H1 (cell line): ENCODE data around the gene SLC1A2. TPM values are rescaled to one million over a fixed set of nuclear protein-coding genes. Genes with fewer than 3 reads are reported as not detected.

ENCODE experiments used
- CTCF ChIA-PET: fragments of 300-600 bp; sonication (Branson Sonifier 250); formaldehyde crosslinking; loops from one replicate; lab custom pipeline; 2021; ENCODE audit not compliant: partially characterized antibody; lab: Charles Lee
- POLR2A ChIA-PET: fragments of 300-600 bp; sonication (Branson Sonifier 250); formaldehyde crosslinking; loops from one replicate; lab custom pipeline; 2021; ENCODE audit warnings: inconsistent platforms; ENCODE audit not compliant: partially characterized antibody; lab: Charles Lee
- DNase-seq, 2 experiments: peaks; one replicate each; pipeline versions ENCODE4 v3.0.0 to v3.0.0-alpha.2; 2010 to 2022; ENCODE audit warnings: low spot score in 2 of 2, low read depth in 1 of 2, mixed read lengths in 1 of 2
- FAIRE-seq: peaks from 2 replicates; lab custom pipeline; 2011; peaks lifted over from hg19 to GRCh38; lab: Jason Lieb, UNC
- H2AFZ ChIP-seq: 2 replicates; pipeline ENCODE4 v1.8.1; 2012; ENCODE audit warnings: low read length, inconsistent platforms
- H2AK5ac ChIP-seq: 2 replicates; pipeline ENCODE4 v1.6.1; 2013; ENCODE audit warnings: low read depth, low read length
- H2BK120ac ChIP-seq: replicated peaks from 2 replicates; pipeline ENCODE3; 2013; ENCODE audit warnings: low read depth, low read length, inconsistent platforms
- H2BK12ac ChIP-seq: 2 replicates; pipeline ENCODE4 v1.6.1; 2013; ENCODE audit warnings: low read depth, low read length
- H2BK15ac ChIP-seq: 2 replicates; pipeline ENCODE4 v1.6.1; 2013; ENCODE audit warnings: low read length
- H2BK20ac ChIP-seq: 2 replicates; pipeline ENCODE4 v1.6.1; 2013; ENCODE audit warnings: low read length
- H2BK5ac ChIP-seq: 2 replicates; pipeline ENCODE4 v1.6.1; 2013; ENCODE audit warnings: low read depth, low read length
- H3K14ac ChIP-seq: 2 replicates; pipeline ENCODE4 v1.6.1; 2013; ENCODE audit warnings: inconsistent platforms; ENCODE audit not compliant: insufficient read length
- H3K18ac ChIP-seq: 2 replicates; pipeline ENCODE4 v1.6.1; 2013; ENCODE audit warnings: low read length; ENCODE audit errors: extremely low read depth
- H3K23ac ChIP-seq: 2 replicates; pipeline ENCODE4 v1.6.1; 2013; ENCODE audit warnings: inconsistent platforms; ENCODE audit not compliant: insufficient read length
- H3K23me2 ChIP-seq: 2 replicates; pipeline ENCODE4 v1.6.1; 2013; ENCODE audit warnings: low read depth, low read length
- H3K27ac ChIP-seq: 2 replicates; pipeline ENCODE4 v1.6.1; 2011; ENCODE audit warnings: low read depth, low read length, inconsistent platforms
- H3K27me3 ChIP-seq, 4 experiments: replicated peaks in 1 of 4; 1 replicate in 1 of 4; 2 replicates in 3 of 4; pipeline versions ENCODE4 v1.6.1 to v1.8.1; 2011 to 2013; ENCODE audit warnings: low read length in 3 of 4, mild to moderate bottlenecking in 3 of 4, inconsistent platforms in 2 of 4, mixed read lengths in 2 of 4, moderate library complexity in 1 of 4; ENCODE audit not compliant: control insufficient read depth in 3 of 4, insufficient read depth in 3 of 4; ENCODE audit errors: extremely low read depth in 1 of 4
- H3K36me3 ChIP-seq, 4 experiments: 2 replicates each; pipeline versions ENCODE4 v1.6.1 to v1.8.1; 2011 to 2013; ENCODE audit warnings: mild to moderate bottlenecking in 4 of 4, low read length in 3 of 4, moderate library complexity in 2 of 4, control low read depth in 1 of 4, inconsistent platforms in 1 of 4; ENCODE audit not compliant: insufficient read depth in 4 of 4, control insufficient read depth in 2 of 4
- H3K4ac ChIP-seq: replicated peaks from 2 replicates; pipeline ENCODE3; 2013; ENCODE audit warnings: low read length, low read depth, mixed read lengths, inconsistent platforms; ENCODE audit not compliant: insufficient read length
- H3K4me1 ChIP-seq, 4 experiments: replicated peaks in 1 of 4; 1 replicate in 1 of 4; 2 replicates in 3 of 4; pipeline versions ENCODE4 v1.6.1 to v1.8.1; 2011 to 2013; ENCODE audit warnings: low read length in 3 of 4, inconsistent platforms in 2 of 4, mixed read lengths in 1 of 4; ENCODE audit not compliant: insufficient read depth in 4 of 4, control insufficient read depth in 3 of 4
- H3K4me2 ChIP-seq, 2 experiments: 2 replicates each; pipeline versions ENCODE4 v1.6.1 to v1.8.1; 2011 to 2013; ENCODE audit warnings: low read depth in 2 of 2, low read length in 2 of 2, control low read depth in 1 of 2, inconsistent platforms in 1 of 2, mild to moderate bottlenecking in 1 of 2; ENCODE audit not compliant: insufficient read depth in 1 of 2
- H3K4me3 ChIP-seq, 4 experiments: fragments of 200-600, 300-600 bp in 1 of 4; sonication (generic), shearing (Covaris generic), sonication (Bioruptor Twin) in 1 of 4; 2 replicates each; pipeline versions ENCODE4 v1.5.1 to v1.8.1; 2011 to 2016; ENCODE audit warnings: low read length in 4 of 4, low read depth in 3 of 4, control low read depth in 2 of 4, inconsistent platforms in 2 of 4, mild to moderate bottlenecking in 2 of 4, mixed read lengths in 1 of 4, moderate library complexity in 1 of 4; ENCODE audit not compliant: insufficient read depth in 2 of 4; ENCODE audit errors: extremely low read depth in 1 of 4
- H3K56ac ChIP-seq: replicated peaks from 2 replicates; pipeline ENCODE3; 2013; ENCODE audit warnings: low read depth, mild to moderate bottlenecking, mixed read lengths, low read length, inconsistent platforms; ENCODE audit not compliant: insufficient read length
- H3K79me1 ChIP-seq: 2 replicates; pipeline ENCODE4 v1.6.1; 2013; ENCODE audit warnings: low read depth, low read length, control low read depth
- H3K79me2 ChIP-seq, 2 experiments: 2 replicates each; pipeline versions ENCODE4 v1.6.1 to v1.8.1; 2012 to 2013; ENCODE audit warnings: low read length in 2 of 2, mild to moderate bottlenecking in 2 of 2, inconsistent platforms in 1 of 2; ENCODE audit not compliant: insufficient read depth in 2 of 2, control insufficient read depth in 1 of 2
- H3K9ac ChIP-seq, 4 experiments: replicated peaks in 1 of 4; 1 replicate in 1 of 4; 2 replicates in 3 of 4; pipeline versions ENCODE4 v1.6.1 to v1.8.1; 2011 to 2013; ENCODE audit warnings: low read depth in 3 of 4, low read length in 3 of 4, control low read depth in 2 of 4, mild to moderate bottlenecking in 2 of 4, moderate library complexity in 2 of 4, inconsistent platforms in 1 of 4; ENCODE audit errors: extremely low read depth in 1 of 4
- H3K9me3 ChIP-seq, 2 experiments: 2 replicates each; pipeline versions ENCODE4 v1.6.1 to v1.8.1; 2012 to 2013; ENCODE audit warnings: mild to moderate bottlenecking in 2 of 2, moderate library complexity in 2 of 2, control low read depth in 1 of 2, inconsistent platforms in 1 of 2, low read depth in 1 of 2, low read length in 1 of 2, mixed read lengths in 1 of 2; ENCODE audit not compliant: insufficient read depth in 2 of 2
- H4K20me1 ChIP-seq, 2 experiments: replicated peaks in 1 of 2; 2 replicates each; pipeline versions ENCODE3 to v1.8.1; 2011 to 2013; ENCODE audit warnings: inconsistent platforms in 2 of 2, low read length in 2 of 2, mild to moderate bottlenecking in 1 of 2; ENCODE audit not compliant: insufficient read depth in 2 of 2, control insufficient read depth in 1 of 2
- H4K5ac ChIP-seq: 2 replicates; pipeline ENCODE4 v1.6.1; 2013; ENCODE audit warnings: low read length, low read depth, mixed read lengths, inconsistent platforms; ENCODE audit not compliant: insufficient read length
- H4K8ac ChIP-seq: 2 replicates; pipeline ENCODE4 v1.8.0; 2013; ENCODE audit warnings: mild to moderate bottlenecking, moderate library complexity, low read length, inconsistent platforms; ENCODE audit not compliant: insufficient read depth; ENCODE audit errors: extremely low read depth
- H4K91ac ChIP-seq: replicated peaks from 2 replicates; pipeline ENCODE3; 2013; ENCODE audit warnings: low read length, mixed read lengths, inconsistent platforms; ENCODE audit not compliant: insufficient read length
- ASH2L ChIP-seq: fragments of 200-600, 300-600 bp; sonication (generic); IDR thresholded peaks from one replicate; pipeline ENCODE4 v1.7.1; 2017; ENCODE audit warnings: low read length
- ATF2 ChIP-seq: IDR thresholded peaks from 2 replicates; pipeline ENCODE4 v1.6.1; 2012; ENCODE audit warnings: low read length, inconsistent platforms
- BACH1 ChIP-seq: IDR thresholded peaks from 2 replicates; pipeline ENCODE4 v1.6.1; 2012; ENCODE audit warnings: low read length, improper control_type of control experiment
- EZH2 ChIP-seq: fragments of 200-600 bp; sonication (generic); IDR thresholded peaks from 2 replicates; pipeline ENCODE4 v1.7.1; 2012; ENCODE audit warnings: low read depth, mild to moderate bottlenecking, moderate library complexity, low read length, inconsistent platforms; ENCODE audit not compliant: severe bottlenecking
- FOSL1 ChIP-seq: IDR thresholded peaks from 2 replicates; pipeline ENCODE4 v1.6.1; 2011; ENCODE audit warnings: mild to moderate bottlenecking, low read depth, low read length, moderate library complexity; ENCODE audit not compliant: insufficient read depth
- HDAC2 ChIP-seq, 2 experiments: fragments of 300-600 bp in 1 of 2; sonication (generic) in 1 of 2; IDR thresholded peaks; 2 replicates each; pipeline ENCODE4 v1.6.1; 2011 to 2012; ENCODE audit warnings: low read depth in 2 of 2, low read length in 2 of 2, mild to moderate bottlenecking in 2 of 2, moderate library complexity in 2 of 2, borderline replicate concordance in 1 of 2, inconsistent platforms in 1 of 2
- KDM4A ChIP-seq: IDR thresholded peaks from one replicate; pipeline ENCODE4 v1.7.1; 2012; ENCODE audit warnings: low read depth, mild to moderate bottlenecking, moderate library complexity, low read length, inconsistent platforms; ENCODE audit not compliant: severe bottlenecking
- SIRT6 ChIP-seq: IDR thresholded peaks from one replicate; pipeline ENCODE4 v1.7.1; 2012; ENCODE audit warnings: low read length, inconsistent platforms
- SIX5 ChIP-seq: IDR thresholded peaks from 2 replicates; pipeline ENCODE4 v1.6.1; 2011; ENCODE audit warnings: mild to moderate bottlenecking, low read depth, low read length
- SP4 ChIP-seq: IDR thresholded peaks from 2 replicates; pipeline ENCODE4 v1.6.1; 2012; ENCODE audit warnings: low read length, inconsistent platforms
- SRF ChIP-seq: IDR thresholded peaks from 2 replicates; pipeline ENCODE4 v1.6.1; 2011; ENCODE audit warnings: mild to moderate bottlenecking, low read depth, low read length, moderate library complexity
- SUZ12 ChIP-seq: fragments of 200-600 bp; sonication (generic); IDR thresholded peaks from 2 replicates; pipeline ENCODE4 v1.6.1; 2012; ENCODE audit warnings: mild to moderate bottlenecking, inconsistent platforms, low read length, moderate library complexity, mixed read lengths
- TAF1 ChIP-seq: IDR thresholded peaks from 2 replicates; pipeline ENCODE4 v1.6.1; 2011; ENCODE audit warnings: mild to moderate bottlenecking, low read depth, low read length
- WGBS, 2 experiments: shearing (Covaris generic) in 1 of 2; methylation state at CpG; one replicate each; pipeline versions ENCODE4 v1.1.6 to v1.1.7; 2013 to 2015; ENCODE audit warnings: low lambda C conversion rate in 2 of 2, mixed read lengths in 2 of 2, inconsistent platforms in 1 of 2, low coverage in 1 of 2, missing lambda C conversion rate in 1 of 2; ENCODE audit not compliant: insufficient replicate concordance in 2 of 2, insufficient coverage in 1 of 2, insufficient read length in 1 of 2; ENCODE audit errors: extremely low coverage in 1 of 2, missing lambda C conversion rate in 1 of 2; 5-methylcytosine and 5-hydroxymethylcytosine counted together
- polyA plus RNA-seq, 7 experiments: library from polyadenylated mRNA; depleted of rRNA in 3 of 7; stranded (reverse) in 5 of 7; unstranded in 2 of 7; fragments of >200 nt in 5 of 7; fragments of 200-250 nt in 2 of 7; gene quantifications; 1 replicate in 5 of 7; 2 replicates in 1 of 7; 4 replicates in 1 of 7; pipeline versions ENCODE4 v1.2.1 to v1.2.3, GENCODE V29; 2011 to 2013; ENCODE audit warnings: missing spikeins in 2 of 7, mixed read lengths in 2 of 7
- total RNA-seq: library from RNA; stranded (reverse); fragmentation: NEBNext Ultra II Directional; extraction: Animal tissue kit (Norgen Biotek cat#: 25700); gene quantifications from 2 replicates; pipeline ENCODE4 v1.2.1, GENCODE V29; 2021

SLC1A2 gene
- total and polyA plus RNA-seq, 2 of the 8 experiments (the other 6 are each of a cell fraction or from before 2014, with no cell fraction given) = 0.57 to 1.2 TPM

- no peak overlapping the region for H3K18ac ChIP-seq
- no peak overlapping the region for H3K4me3 ChIP-seq
- H2BK5ac ChIP-seq = no peak overlapping the region
- H3K14ac ChIP-seq = no peak overlapping the region
- H2AFZ ChIP-seq = no peak overlapping the region
- no peak overlapping the region for H4K5ac ChIP-seq
- no peaks in the 10 kb centered on the region for H3K36me3 ChIP-seq
- H3K27ac ChIP-seq = no peak overlapping the region
- no peak overlapping the region for H2AK5ac ChIP-seq
- H3K27me3 ChIP-seq = peaks cover 0 to 4% (median under 1%) of the 10 kb centered on the region in 4 experiments; a peak in 2 of 7 replicates
- CTCF ChIA-PET = no interaction called here
- no peak overlapping the region for H3K56ac ChIP-seq
- no peak overlapping the region for H2BK120ac ChIP-seq
- WGBS, 2 experiments = 94% methylated on average over 5 of the region's 5 CpGs; no CpG with 5 or more reads in 1 of the 2 experiments
- H3K4ac ChIP-seq = no peak overlapping the region
- H3K23ac ChIP-seq = no peak overlapping the region
- H2BK20ac ChIP-seq = no peak overlapping the region
- H4K20me1 ChIP-seq = no peaks in the 10 kb centered on the region
- no peak overlapping the region for H4K91ac ChIP-seq
- no peak for DNase-seq
- POLR2A ChIA-PET = no interaction called here
- H3K23me2 ChIP-seq = no peaks in the 10 kb centered on the region
- FAIRE-seq = no peak
- H3K9ac ChIP-seq = no peak overlapping the region
- no peaks in the 10 kb centered on the region for H3K79me1 ChIP-seq
- H4K8ac ChIP-seq = no peak overlapping the region
- no peak overlapping the region for H3K4me2 ChIP-seq
- H2BK15ac ChIP-seq = no peak overlapping the region
- H3K79me2 ChIP-seq = no peaks in the 10 kb centered on the region
- H2BK12ac ChIP-seq = no peak overlapping the region
- H3K4me1 ChIP-seq = peaks cover 0 to 5% (median 1%) of the 10 kb centered on the region in 4 experiments; a peak in 3 of 7 replicates
- H3K9me3 ChIP-seq = no peaks in the 10 kb centered on the region
- TF ChIP-seq SRF (no peak), ATF2 (no peak), KDM4A (no peak), ASH2L (no peak), TAF1 (no peak), SIX5 (no peak), BACH1 (no peak), FOSL1 (no peak), SIRT6 (no peak), SP4 (no peak), SUZ12 (no peak), HDAC2 (IDR thresholded peaks at IDR 0.05; ENCODE audit: borderline replicate concordance in 1 of 2, low read depth in 2 of 2, low read length in 2 of 2) (no peak), EZH2 (no peak)
Measured at GRCh38 chr11:35343033-35343598, 76.2 kb downstream of the SLC1A2 start.
